KOPT-K1 (cell line): Measurements from ENCODE around the gene DPP6.

Experiments
- H3K27ac ChIP-seq: fragments of 200-600 bp; sonication (generic); 2 replicates; pipeline ENCODE4 v1.5.1; 2016; ENCODE audit warnings: antibody characterized with exemption, mild to moderate bottlenecking, low read depth, low read length; ENCODE audit not compliant: poor library complexity, severe bottlenecking
- H3K36me3 ChIP-seq: fragments of 200-600 bp; sonication (generic); 2 replicates; pipeline ENCODE4 v1.5.1; 2017; ENCODE audit warnings: antibody characterized with exemption, mild to moderate bottlenecking, low read length, moderate library complexity; ENCODE audit not compliant: insufficient read depth
- H3K9me3 ChIP-seq: fragments of 200-600 bp; sonication (generic); 2 replicates; pipeline ENCODE4 v1.5.1; 2017; ENCODE audit warnings: antibody characterized with exemption, low read length, mild to moderate bottlenecking; ENCODE audit not compliant: insufficient read depth, poor library complexity, severe bottlenecking

Gene DPP6

DNA sequence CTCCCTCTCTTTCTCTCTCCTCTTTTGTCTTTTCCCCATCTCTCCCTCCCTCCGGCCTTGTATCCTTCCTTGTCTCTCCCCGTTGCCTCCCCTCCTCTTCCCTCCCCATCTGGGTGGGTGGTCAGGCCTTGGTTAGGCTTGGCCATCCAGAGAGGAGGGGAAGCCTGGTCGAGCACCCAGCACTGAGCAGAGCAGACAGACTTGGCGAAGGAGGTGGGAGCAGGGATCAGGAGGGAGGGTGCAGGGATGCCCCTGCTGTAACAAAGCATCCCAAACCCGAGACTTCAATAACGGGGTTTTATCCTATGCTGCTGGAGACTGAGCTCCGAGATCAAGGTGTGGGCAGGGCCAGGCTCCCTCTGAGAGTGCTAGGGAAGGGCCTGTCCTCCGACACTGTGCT, 853.4 kb downstream of the DPP6 start:
- Histone ChIP-seq H3K27ac (no peak overlapping the region), H3K9me3 (peaks cover 3% of the 10 kb centered on the region), H3K36me3 (no peaks in the 10 kb centered on the region)

DNA sequence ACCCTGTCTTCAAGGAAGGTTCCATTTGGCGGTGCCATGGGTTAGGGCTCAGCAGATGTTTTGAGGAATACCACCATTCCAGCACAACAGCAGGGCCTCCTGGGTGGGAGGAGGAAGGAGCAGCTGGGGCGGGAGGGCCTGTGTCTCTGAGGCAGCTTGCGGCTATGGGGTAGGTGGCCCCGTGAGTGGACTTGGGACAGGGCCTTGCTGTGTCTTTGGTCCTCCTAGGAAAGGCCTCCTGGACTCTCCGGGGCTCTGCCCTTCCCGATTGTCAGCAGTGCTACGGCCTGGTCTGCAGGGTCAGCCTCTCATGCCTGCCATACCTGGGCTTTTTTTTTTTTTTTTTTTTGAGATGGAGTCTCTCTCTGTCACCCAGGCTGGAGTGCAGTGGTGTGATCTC, 854.0 kb downstream of the DPP6 start:
- Histone ChIP-seq H3K9me3 (peaks cover 9% of the 10 kb centered on the region), H3K27ac (no peak overlapping the region), H3K36me3 (no peaks in the 10 kb centered on the region)

- no peaks in the 10 kb centered on the region for H3K36me3 ChIP-seq
- peaks cover 12% of the 10 kb centered on the region for H3K9me3 ChIP-seq
- H3K27ac ChIP-seq = no peak overlapping the region
These were observed 854.6 kb downstream of the DPP6 start for GRCh38 chr7:154906736-154907355.

DNA sequence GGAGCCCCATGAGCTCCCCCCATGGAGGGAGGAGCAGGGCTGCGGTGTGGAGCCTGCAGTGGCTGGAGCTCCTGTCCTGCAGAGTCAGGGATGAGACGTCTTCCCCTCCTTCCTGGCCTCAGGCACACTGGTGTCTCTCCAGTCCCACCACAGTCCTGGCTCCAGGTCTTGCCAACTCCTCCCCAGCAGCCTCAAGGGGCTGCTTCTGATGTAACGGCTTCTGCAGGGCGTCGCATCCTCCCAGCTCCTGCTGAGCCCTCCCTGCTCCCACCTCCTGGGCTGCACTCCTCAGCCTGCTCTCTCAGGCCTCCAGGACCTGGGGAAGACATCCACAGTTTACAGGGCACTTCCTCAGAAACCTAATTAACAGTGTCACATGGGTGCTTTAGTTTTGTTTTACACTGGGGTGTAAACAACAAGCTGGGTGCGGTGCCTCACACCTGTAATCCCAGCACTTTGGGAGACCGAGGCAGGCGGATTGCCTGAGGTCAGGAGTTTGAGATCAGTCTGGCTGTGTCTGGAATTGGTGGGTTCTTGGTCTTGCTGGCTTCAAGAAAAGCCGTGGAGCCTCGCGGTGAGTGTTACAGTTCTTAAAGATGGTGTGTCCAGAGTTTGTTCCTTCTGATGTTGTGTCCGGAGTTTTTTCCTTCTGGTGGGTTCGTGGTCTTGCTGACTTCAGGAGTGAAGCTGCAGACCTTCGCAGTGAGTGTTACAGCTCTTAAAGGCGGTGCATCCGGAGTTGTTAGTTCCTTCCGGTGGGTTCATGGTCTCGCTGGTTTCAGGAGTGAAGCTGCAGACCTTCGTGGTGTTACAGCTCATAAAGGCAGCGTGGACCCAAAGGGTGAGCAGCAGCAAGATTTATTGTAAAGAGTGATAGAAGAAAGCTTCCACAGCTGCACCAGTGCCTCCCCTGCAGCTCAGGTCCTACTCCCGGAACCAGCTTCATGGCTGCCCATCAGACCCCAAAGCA, 855.7 kb downstream of the DPP6 start:
- H3K9me3 ChIP-seq = peaks cover 12% of the 10 kb centered on the region
- H3K36me3 ChIP-seq = no peaks in the 10 kb centered on the region
- H3K27ac ChIP-seq = peak overlapping the region; percentile 71

- no peaks in the 10 kb centered on the region for H3K36me3 ChIP-seq
- no peak overlapping the region for H3K27ac ChIP-seq
- peaks cover 12% of the 10 kb centered on the region for H3K9me3 ChIP-seq
These were observed 857.3 kb downstream of the DPP6 start for GRCh38 chr7:154909241-154910105.

DNA sequence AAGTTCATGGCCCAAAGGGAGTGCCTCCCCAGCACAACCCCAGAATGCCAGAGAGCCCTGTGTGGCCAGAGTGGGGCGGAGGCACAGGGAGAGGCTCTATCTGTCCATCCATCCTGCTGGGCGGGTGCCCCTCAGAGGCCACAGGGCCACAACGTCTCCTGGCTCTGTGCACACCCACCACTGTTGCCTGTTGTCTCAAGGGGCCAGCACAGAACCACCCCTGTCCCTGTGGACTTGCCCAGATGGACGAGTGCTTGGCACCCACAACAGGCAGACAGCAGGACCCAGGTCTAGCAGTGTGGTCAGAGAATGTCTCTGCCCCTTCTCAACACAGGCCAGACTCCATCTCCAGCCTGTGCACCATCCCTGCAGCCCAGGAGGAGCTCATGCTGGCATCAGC, 857.9 kb downstream of the DPP6 start:
- peaks cover 12% of the 10 kb centered on the region for H3K9me3 ChIP-seq
- H3K27ac ChIP-seq = no peak overlapping the region

GRCh38 chr7:154910977-154911376, 858.8 kb downstream of the DPP6 start:
- Histone ChIP-seq H3K36me3 (no peaks in the 10 kb centered on the region), H3K27ac (no peak overlapping the region), H3K9me3 (peaks cover 12% of the 10 kb centered on the region)

More for the DNA sequence above, 857.9 kb downstream of the DPP6 start:
- H3K36me3 ChIP-seq = no peaks in the 10 kb centered on the region

DNA sequence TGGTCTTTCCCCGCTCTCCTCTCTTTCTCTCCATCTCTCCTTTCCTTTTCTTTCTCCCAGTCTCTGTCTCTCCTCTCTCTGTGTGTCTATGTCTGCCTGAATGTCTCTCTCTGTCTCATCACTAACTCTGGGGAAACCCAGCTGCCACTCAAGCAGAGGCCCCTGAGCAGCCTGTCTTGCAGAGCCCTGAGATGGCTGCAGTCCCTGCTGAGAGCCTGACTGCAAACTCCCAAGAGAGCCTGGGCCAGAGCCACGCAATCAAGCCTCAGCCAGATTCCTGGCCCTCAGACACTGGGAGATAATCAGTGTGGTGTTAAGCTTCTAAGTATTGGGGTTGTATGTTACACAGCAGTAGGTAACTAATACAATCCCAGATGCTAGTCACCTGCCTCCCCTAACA, 859.2 kb downstream of the DPP6 start:
- Histone ChIP-seq H3K36me3 (no peaks in the 10 kb centered on the region), H3K27ac (no peak overlapping the region), H3K9me3 (peaks cover 12% of the 10 kb centered on the region)

DNA sequence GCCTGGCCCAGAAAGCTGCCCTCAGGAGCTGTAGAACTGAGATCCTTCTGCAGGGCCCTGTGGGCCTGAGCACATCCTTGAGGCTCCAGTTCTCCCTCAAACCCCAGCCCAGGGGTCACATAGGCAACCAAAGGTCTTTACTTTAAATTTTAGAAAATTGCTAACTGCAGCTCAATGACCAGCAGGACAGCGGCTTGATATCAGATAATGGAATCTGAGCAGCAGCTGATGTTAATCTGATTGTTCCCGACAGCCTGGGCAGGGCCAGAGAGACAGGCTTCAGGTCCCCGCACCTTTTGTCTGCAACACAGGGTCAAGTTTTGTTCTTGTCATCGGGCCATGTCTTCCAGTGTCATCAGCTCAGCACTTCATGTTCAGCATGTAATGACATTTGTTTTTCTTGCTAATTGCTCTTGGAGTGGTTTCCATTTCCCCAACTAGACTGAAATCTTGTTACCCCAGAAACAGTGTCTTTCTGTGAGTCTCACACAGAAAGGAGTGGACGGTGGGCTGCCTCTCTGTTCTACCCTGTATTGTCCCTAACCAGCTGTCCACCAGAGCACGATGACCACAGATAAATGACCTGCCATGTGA, 859.8 kb downstream of the DPP6 start:
- Histone ChIP-seq H3K9me3 (peaks cover 12% of the 10 kb centered on the region), H3K36me3 (no peaks in the 10 kb centered on the region), H3K27ac (no peak overlapping the region)

- Histone ChIP-seq H3K36me3 (no peaks in the 10 kb centered on the region), H3K27ac (no peak overlapping the region), H3K9me3 (peaks cover 12% of the 10 kb centered on the region)
These were observed 860.9 kb downstream of the DPP6 start for GRCh38 chr7:154912871-154913637.

DNA sequence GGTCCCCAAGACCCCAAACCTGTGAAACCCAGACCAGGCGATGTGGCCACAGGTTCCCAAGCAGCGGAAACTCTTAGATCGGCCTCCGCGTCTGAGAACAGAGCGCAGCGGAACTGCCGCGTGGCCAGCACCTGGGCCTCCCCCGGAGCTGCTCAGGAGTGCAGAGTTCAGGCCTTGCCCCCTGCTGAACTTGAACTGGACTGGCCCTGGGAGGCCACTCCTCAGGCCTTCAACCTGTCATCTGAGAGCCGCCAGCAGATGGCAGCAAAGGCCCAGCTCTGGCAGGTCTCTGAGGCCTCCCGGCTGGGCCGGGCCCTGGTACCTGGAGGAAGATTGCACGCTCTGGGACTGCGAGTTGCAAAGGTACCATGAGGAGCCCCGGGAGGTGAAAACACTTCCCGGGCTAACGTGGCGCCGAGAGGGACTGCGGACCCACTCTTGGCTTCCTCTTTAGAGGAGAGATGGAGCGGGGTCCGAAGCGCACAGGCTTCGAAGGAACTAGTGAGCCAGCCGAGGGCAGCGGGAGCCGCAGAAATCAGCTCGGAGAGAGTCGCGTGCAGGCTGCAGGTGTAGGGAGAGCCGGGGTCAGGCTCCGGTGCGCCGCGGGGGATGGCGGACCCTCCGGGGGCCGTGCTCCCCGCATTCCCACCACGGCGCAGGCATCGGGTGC, 861.6 kb downstream of the DPP6 start:
- H3K9me3 ChIP-seq = peaks cover 12% of the 10 kb centered on the region
- H3K36me3 ChIP-seq = no peaks in the 10 kb centered on the region
- no peak overlapping the region for H3K27ac ChIP-seq

DNA sequence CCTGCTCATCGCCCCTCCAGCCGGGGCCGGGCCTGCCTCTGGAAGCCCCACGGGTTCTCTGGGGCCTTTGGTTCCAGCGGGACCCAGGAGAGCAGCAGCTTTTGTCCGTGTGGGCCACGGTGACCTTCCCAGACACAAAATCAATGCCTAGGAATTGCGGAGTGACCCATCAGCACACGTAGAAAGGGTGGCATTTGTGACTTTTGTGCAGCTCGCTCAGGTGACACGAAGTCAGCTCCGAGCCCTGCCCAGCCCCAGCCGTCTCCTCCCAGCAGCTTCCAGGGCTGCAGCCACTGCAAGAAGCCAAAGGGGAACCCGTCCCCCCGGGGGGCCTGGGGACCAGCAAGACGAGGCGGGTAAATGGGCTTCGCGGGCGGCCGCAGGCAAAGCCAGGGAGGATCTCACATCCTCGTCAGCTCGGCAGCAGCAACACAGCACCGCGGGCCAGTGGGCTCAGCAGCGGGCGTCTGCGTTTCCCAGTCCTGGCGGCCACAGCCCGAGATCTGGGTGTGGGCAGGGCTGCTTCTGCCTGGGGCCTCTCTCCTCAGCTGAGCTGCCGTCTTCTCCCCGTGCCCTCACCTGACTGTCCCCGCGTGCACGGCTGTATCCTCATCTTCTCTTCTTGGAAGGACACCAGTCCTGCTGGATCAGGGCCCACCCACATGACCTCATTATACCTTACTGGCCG, 862.3 kb downstream of the DPP6 start:
- Histone ChIP-seq H3K27ac (no peak overlapping the region), H3K9me3 (peaks cover 12% of the 10 kb centered on the region), H3K36me3 (no peaks in the 10 kb centered on the region)

GRCh38 chr7:154914996-154915380, 862.8 kb downstream of the DPP6 start:
- Histone ChIP-seq H3K9me3 (peaks cover 12% of the 10 kb centered on the region), H3K27ac (no peak overlapping the region), H3K36me3 (no peaks in the 10 kb centered on the region)
